GM19239 (cell line): ENCODE results near the gene FOCAD.

Experiments
- DNase-seq: peaks from one replicate; pipeline ENCODE4 v3.0.0; 2011; ENCODE audit warnings: low spot score; ENCODE audit not compliant: insufficient read length
- FAIRE-seq: peaks from 2 replicates; lab custom pipeline; 2011; peaks lifted over from hg19 to GRCh38; lab: Jason Lieb, UNC

Gene FOCAD

GRCh38 chr9:20784196-20784595, 100.1 kb downstream of the FOCAD start:
- DNase-seq (no peak), FAIRE-seq (no peak)

- DNase-seq, result no peak
- FAIRE-seq, result peak; percentile 69
These were observed 102.7 kb downstream of the FOCAD start for GRCh38 chr9:20786807-20787206.

GRCh38 chr9:20788526-20789451, 104.7 kb downstream of the FOCAD start:
- no peak for FAIRE-seq
- DNase-seq, result no peak

GRCh38 chr9:20790721-20791120, 106.7 kb downstream of the FOCAD start:
- no peak for DNase-seq
- FAIRE-seq, result no peak

GRCh38 chr9:20791682-20792081, 107.6 kb downstream of the FOCAD start:
- DNase-seq (no peak), FAIRE-seq (no peak)

GRCh38 chr9:20804489-20805250, 120.6 kb downstream of the FOCAD start:
- no peak for FAIRE-seq
- DNase-seq, result no peak

- DNase-seq (no peak), FAIRE-seq (peak; percentile 18)
These were observed 121.7 kb downstream of the FOCAD start for GRCh38 chr9:20805766-20806165.

- no peak for DNase-seq
- FAIRE-seq, result no peak
These were observed 123.9 kb downstream of the FOCAD start for GRCh38 chr9:20808002-20808401.

- no peak for DNase-seq
- FAIRE-seq, result no peak
These were observed 127.8 kb downstream of the FOCAD start for GRCh38 chr9:20811872-20812271.

GRCh38 chr9:20815923-20816703, 132.1 kb downstream of the FOCAD start:
- DNase-seq (no peak), FAIRE-seq (no peak)

GRCh38 chr9:20823051-20823450, 139.0 kb downstream of the FOCAD start:
- no peak for DNase-seq
- FAIRE-seq, result no peak

GRCh38 chr9:20831028-20831427, 147.0 kb downstream of the FOCAD start:
- FAIRE-seq (no peak), DNase-seq (no peak)

GRCh38 chr9:20832775-20833174, 148.7 kb downstream of the FOCAD start:
- DNase-seq (no peak), FAIRE-seq (no peak)

GRCh38 chr9:20835377-20836286, 151.6 kb downstream of the FOCAD start:
- FAIRE-seq, result no peak
- no peak for DNase-seq

GRCh38 chr9:20837166-20837565, 153.1 kb downstream of the FOCAD start:
- FAIRE-seq (no peak), DNase-seq (no peak)

- no peak for FAIRE-seq
These were observed 154.2 kb downstream of the FOCAD start for GRCh38 chr9:20838218-20838617.

GRCh38 chr9:20844916-20845315, 160.9 kb downstream of the FOCAD start:
- DNase-seq, result no peak

More at GRCh38 chr9:20838218-20838617, 154.2 kb downstream of the FOCAD start:
- DNase-seq, result no peak

GRCh38 chr9:20848490-20848889, 164.4 kb downstream of the FOCAD start:
- peak; percentile 18 for FAIRE-seq
- DNase-seq, result no peak

More at GRCh38 chr9:20844916-20845315, 160.9 kb downstream of the FOCAD start:
- no peak for FAIRE-seq

- FAIRE-seq, result no peak
These were observed 169.8 kb downstream of the FOCAD start for GRCh38 chr9:20853866-20854265.

More at GRCh38 chr9:20853866-20854265, 169.8 kb downstream of the FOCAD start:
- DNase-seq, result no peak
